CD4-positive, alpha-beta T cell treated with Interleukin-6 for 4 hours (primary cell): Measurements from ENCODE around the gene ATXN7L1.
"Not testable (repeated sequence)": the region's sequence is repeated elsewhere in the genome, so short reads cannot be mapped to it uniquely, and the experiment has no call there.

Source experiments
- DNase-seq: peaks from one replicate; pipeline ENCODE4 v3.0.0-alpha.2; 2020; ENCODE audit warnings: mixed read lengths

ATXN7L1 gene

DNA sequence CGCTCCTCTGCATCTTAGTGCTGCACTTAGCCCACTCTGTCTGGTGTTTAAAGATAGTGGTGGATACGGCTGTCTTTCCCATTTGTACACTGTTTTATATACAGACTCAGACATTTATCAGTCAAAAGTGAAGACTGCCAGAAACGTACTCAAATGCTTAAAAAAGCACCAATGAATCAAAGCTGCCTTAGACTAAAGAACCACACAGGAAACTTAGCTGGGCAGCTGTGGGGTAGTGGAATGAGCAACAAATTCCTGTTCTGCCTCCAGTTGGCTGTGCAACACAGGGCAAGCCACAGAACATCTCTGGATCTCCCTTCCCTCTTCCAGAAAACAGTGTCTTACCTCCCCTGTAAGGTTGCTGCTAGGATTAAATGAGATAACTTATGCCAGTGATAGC, 76.0 kb downstream of the ATXN7L1 start:
- DNase-seq, result no peak

DNA sequence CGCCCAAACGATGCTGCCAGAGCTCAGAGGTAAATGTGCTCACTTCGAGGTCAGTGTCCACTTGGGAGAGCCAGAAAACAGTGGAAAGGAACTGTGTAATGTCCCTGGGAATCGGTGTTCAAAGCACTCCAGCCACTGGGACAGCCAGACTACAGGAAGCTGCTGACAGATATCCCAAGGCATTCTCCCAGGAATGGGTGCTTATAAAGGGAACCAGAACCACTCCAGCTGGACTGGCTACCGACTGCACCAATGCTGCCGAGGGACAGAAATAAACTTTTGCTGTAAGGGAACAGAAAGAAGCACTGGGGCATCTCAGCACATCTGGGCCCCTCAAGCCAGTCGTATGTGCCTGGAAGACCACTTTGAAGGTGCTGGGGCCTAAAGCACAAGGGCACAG, 76.7 kb downstream of the ATXN7L1 start:
- DNase-seq, result no peak

- no peak for DNase-seq
These were observed 77.4 kb downstream of the ATXN7L1 start for GRCh38 chr7:105799006-105799405.

GRCh38 chr7:105797652-105798051, 78.7 kb downstream of the ATXN7L1 start:
- no peak for DNase-seq

DNA sequence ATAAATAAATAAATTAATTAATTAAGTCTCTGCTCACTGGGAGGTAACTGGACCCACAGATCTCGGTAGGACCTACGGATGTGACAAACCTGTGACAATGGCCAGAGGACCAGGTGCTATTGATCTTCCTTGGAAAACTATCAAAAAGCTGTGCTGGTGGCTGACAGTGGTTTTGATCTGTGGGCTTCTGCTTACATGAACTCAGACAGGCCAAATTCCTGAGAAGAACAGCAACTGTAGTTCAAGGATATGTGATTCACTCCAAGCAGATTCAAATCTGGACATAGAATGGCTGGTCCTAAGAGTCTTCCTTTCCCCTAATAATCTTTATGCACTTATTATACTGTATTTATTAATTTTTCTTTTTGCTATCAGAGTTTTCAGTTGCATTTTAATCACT, 80.0 kb downstream of the ATXN7L1 start:
- no peak for DNase-seq

- DNase-seq, result no peak
These were observed 81.4 kb downstream of the ATXN7L1 start for GRCh38 chr7:105794741-105795729.

DNA sequence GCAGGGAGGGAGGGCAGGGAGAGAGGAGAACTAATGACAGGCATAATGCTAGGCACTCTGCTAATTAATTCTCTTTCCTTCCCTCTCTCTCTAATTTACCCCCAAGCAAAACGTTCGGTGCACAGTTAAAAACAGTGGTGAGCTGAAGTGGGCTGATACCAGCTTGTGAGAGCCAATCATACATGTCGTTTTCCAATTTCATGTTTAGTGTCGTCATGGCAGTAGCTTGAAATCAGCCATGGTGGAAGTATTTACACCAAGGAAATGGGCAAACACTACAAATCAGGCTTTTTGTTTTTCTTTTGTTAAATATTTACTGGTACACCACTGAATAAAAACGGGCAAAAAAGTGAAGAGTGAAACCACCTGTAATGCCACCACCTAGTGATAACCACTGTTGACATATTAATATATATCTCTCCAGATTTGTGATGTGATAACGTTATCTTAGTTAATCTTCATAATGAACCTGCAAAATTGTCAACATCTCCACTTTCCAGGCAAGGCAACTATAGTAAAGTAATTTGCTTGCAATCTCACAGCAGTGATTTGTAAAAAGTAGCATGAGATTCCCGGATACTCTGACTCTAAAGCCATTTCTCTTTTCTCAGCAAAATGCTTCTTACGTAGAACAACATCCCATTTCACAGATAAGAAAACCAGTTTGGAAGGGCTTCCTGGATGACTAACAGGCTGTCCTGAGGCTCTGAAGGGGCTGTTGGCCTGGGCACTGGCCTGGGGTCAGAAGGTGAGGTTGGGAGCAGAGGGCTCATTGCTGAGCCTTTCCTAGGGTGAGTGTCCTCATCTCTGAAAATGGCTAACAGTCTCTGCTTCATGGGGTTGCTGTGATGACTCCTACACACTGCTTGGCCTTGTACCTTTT, 83.7 kb downstream of the ATXN7L1 start:
- DNase-seq, result no peak

DNA sequence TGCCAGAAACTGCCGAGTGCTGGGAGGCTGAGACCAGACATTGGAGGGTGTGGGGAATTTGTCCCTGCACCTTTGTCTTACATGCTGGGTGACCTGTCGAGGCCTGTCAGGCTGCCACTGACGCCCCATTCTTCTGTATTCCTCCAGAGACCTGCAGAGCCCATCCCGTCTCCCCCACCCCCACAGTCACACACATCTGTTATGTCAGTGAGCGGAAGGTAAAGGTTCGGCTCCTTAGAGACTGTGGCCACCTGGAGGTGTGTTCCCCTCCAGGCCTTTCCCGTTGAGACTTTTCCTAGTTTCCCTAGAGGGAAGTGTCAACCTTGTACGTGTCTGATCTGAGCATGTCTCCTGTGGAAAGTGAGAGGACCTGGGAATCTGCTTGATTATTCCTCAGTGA, 84.5 kb downstream of the ATXN7L1 start:
- no peak for DNase-seq

GRCh38 chr7:105790996-105791395, 85.4 kb downstream of the ATXN7L1 start:
- no peak for DNase-seq

DNA sequence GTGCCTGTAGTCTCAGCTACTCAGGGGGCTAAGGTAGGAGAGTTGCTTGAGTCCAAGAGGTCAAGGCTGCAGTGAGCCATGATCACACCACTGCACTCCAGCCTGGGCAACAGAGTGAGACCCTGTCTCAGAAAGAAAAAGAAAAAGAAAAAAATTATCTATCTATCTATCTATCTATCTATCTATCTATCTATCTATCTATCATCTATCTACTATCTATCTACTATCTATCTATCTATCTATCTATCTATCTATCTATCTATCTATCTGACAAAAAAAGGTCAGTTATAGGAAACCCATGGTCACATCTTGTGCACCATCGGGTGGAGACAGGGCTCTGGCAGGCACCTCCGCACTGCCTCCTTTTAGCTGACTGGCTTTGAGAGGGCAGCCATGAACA, 85.9 kb downstream of the ATXN7L1 start:
- DNase-seq, result not testable (repeated sequence)

DNA sequence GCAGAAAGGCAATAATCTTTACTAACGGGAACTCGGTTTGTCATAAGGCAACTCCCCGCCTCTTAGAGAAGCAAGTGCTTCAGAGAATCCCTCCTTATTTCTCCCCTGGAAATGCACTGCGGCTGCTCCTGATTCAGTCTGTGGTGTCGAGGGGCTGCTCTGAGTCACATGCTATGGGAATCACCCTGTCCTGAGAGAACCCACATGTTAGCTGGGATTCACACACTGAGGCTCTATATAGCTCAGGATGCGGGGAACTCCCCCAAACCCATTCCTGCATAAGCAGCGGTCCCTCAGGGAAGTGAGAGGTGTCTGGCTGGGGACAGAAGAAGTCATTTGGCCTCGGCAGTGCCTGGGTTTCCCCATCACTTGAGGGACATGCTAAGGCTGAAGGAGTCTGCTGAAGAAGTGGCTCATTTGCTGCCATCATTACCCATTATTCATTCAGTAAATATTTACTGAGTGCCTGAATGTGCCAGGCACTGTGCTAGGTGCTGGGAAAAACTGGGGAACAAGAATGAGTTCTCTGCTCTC, 87.5 kb downstream of the ATXN7L1 start:
- DNase-seq, result no peak

GRCh38 chr7:105788356-105788755, 88.0 kb downstream of the ATXN7L1 start:
- DNase-seq, result no peak

DNA sequence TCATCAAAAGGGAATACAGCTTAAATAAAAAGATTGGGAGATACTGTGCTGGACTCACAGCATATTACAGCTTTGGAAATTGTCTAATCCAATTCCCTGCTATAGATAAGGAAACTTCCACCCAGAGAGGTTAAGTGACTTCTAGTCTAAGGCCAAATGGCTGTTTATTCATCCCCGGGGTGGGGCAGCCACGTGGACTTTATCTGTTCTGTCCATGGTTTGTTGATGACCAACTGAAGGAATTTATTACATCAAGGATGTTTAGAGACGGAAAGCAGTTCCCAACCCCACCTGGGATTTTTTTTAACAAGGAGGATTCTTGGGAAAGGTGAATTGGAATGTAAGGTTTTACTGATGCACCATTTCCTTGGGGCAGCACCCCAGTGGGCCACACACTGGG, 88.6 kb downstream of the ATXN7L1 start:
- DNase-seq, result no peak

- no peak for DNase-seq
These were observed 89.6 kb downstream of the ATXN7L1 start for GRCh38 chr7:105786520-105787470.

DNA sequence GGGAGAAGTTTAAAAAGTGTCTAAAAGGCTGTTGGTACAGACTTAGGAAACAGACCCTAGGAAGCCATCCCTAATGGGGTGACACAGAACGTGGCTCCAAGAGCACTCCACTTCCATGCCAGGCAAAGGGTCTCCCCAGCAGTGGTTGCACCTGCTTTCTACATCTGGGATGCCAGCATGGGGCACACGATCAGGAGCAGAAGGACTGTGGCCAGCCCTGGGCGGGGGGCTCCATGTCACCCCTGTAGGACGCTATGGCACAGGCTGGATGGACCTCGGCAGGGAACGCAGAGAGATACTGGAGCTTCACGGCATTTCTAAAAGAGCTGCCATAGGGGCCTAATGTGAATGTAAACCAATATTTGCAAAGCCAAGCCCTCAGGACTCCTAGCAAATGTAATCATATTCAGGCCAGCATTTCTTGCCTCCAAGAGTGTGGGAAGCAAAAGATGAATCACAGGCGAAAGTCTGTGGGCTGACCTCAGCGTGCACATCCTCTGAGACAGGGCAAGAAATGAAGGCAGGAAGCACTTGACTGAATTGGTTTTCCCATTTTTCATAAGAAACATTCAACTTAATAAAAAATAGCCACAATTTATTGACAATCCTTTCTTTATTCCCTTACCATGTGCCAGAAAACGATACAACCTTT, 93.9 kb downstream of the ATXN7L1 start:
- no peak for DNase-seq

DNA sequence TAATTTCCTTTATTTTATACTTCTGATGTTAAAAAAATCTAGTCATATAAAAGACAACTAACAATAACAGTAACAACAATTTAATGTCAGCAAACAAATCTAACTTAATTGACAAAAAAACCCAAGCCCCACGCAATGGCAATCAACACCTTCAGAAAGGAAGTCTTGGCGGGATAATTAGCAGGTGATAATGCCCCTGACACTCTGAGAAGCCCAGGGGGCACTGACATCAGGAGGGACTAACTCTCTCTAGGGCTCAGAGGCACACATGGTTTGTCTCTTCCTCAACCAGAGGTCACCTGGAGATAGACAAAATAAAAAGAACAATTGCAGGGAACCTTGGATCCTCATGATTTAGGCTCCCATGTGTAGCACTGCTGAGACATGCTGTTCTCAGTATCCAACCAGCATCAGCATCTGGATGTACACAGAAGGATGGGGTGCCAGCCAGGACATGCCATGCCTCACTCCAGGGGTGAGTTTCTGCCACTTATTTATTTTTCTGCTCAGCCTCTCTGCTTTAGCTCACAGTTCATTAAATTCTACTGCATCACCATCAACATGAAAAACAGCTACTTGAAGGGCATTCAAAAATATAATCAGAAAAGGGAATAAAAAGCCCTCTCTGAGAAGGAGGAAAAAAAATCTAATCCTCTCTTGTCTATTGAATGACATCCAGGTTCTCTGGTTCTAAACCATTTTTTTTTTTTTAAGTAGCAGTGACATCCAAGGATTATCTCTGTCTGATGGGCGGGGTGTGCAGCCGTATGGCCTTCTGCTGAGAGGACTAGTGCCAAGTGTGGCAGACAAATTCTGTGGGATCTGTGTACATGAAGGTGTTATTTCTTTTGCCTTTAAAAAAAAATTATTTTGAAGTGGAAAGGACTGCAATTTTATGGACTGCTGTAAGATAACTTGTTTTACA, 96.3 kb downstream of the ATXN7L1 start:
- no peak for DNase-seq

DNA sequence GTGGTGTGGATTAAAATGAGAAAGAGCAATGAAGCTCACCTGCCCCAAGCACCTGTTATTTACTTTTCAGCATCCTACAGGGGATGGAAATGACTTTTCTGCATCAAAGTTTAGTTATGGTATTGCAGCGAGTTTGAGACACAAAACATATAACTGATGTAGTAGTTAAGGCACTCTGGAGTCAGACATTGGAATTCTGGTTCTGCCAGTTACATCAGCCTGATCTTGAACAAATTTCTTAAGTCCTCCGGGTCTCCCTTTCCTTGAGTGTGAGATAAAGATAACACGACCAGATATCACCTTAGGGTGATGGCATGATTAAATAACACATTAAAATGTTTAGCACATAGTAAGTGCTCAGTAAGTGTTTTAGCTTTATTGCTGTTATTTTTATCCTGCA, 97.4 kb downstream of the ATXN7L1 start:
- no peak for DNase-seq

GRCh38 chr7:105776986-105777910, 99.2 kb downstream of the ATXN7L1 start:
- DNase-seq, result no peak

GRCh38 chr7:105776068-105776790, 100.2 kb downstream of the ATXN7L1 start:
- DNase-seq, result no peak
